Measurements from ENCODE around the gene EIF1AD.

EIF1AD gene

DNA sequence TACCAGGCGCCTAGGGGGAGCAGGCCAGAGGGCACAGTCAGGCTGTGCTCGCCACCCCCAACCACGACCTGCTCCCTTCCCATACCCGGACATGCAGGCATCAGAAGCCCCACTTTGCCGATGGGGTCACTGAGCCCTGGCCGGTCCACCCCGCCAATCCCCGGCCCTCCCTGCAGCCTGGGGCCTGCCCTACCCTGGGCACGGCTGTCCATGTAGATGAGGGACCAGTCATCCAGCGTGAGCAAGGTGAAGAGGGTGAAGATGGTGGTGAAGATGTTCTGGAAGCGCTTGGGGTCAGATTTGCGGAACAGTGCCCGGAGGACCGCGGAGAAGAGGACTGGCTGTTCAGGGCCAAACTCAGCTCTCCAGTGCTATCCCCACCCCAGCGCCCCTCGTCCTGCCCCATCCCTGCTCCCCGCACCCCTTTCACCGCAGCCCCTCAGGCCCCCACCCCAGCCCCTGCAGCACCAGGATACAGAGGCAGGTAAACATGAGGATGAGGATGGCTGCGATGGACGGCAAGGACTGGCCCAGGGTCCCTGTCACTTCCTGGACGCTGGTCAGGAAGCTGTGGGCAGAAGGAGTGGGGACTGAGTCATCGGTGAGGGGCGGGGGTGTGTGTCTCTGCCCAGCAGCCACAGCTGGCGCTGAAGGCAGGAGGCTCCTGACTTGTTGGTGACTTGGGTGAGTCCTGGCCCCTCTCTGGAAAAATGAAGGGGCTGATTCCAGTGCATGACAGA, 18.8 kb upstream of the EIF1AD start:
- H3K9me3 ChIP-seq (ENCODE audit: control insufficient read depth, insufficient read depth, low read length) = no peaks in the 10 kb centered on the region
- H3K4me3 ChIP-seq (ENCODE audit: low read length) = no peak overlapping the region
- DNase-seq (ENCODE audit: low read depth, low spot score) = no peak
- H3K36me3 ChIP-seq (ENCODE audit: control insufficient read depth, insufficient read depth, low read length) = no peaks in the 10 kb centered on the region
- no CpG with 5 or more reads among the region's 25 CpGs for WGBS (ENCODE audit: insufficient coverage, insufficient read length)
- no peak overlapping the region for H3K27ac ChIP-seq (ENCODE audit: low read length)
- no peaks in the 10 kb centered on the region; the same call in 1 of the 2 replicates for H3K4me1 ChIP-seq (ENCODE audit: control insufficient read depth, insufficient read depth, low read length)
- H3K27me3 ChIP-seq (ENCODE audit: control insufficient read depth, insufficient read depth, low read length) = 0 out of 2 replicates have a peak, but pooled peaks cover 2% of the 10 kb centered on the region

DNA sequence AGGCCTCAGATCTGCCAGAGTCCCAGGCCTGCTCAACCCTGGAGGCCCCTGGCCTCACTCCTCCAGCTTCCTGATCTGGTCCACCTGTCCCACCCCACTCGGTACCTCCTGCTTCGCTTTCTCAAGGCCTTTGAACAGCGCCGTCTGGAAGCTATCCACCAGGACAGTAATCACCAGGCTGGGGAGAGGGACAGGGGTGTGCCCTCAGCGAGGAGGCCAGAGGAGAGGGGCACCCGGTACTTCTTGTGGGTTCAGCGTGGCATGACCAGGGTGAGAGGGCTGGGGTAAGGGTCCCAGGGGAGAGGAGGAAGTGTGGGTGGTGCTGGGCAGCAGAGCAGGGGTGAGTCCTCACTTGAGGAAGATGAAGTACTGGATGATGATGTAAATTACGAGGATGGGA, 18.3 kb upstream of the EIF1AD start:
- Histone ChIP-seq H3K27me3 (ENCODE audit: control insufficient read depth, insufficient read depth, low read length) (0 out of 2 replicates have a peak, but pooled peaks cover 2% of the 10 kb centered on the region), H3K36me3 (ENCODE audit: control insufficient read depth, insufficient read depth, low read length) (no peaks in the 10 kb centered on the region), H3K27ac (ENCODE audit: low read length) (no peak overlapping the region), H3K4me1 (ENCODE audit: control insufficient read depth, insufficient read depth, low read length) (no peaks in the 10 kb centered on the region; the same call in 1 of the 2 replicates), H3K9me3 (ENCODE audit: control insufficient read depth, insufficient read depth, low read length) (no peaks in the 10 kb centered on the region), H3K4me3 (ENCODE audit: low read length) (no peak overlapping the region)
- WGBS (ENCODE audit: insufficient coverage, insufficient read length) = no CpG with 5 or more reads among the region's 8 CpGs
- no peak for DNase-seq (ENCODE audit: low read depth, low spot score)

DNA sequence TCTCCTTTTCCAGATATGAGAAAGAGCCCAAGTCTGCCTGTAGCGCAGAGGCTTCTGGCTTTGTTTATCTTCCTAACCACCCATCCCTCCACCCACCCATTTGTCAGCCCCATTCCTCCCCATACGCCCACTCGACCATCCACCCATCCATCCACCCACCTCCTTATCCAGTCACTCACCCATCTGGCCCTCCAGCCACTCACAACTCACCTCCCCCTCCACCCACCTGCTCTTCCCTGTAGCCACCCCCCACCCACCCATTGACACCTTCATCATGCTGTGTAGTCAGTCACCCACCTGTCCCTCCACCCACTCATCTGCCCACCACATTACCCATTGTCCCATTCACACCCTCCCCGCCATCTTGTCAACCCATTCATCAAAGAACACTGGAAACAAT, 15.4 kb upstream of the EIF1AD start:
- Histone ChIP-seq H3K27me3 (ENCODE audit: control insufficient read depth, insufficient read depth, low read length) (0 out of 2 replicates have a peak, but pooled peaks cover 2% of the 10 kb centered on the region), H3K36me3 (ENCODE audit: control insufficient read depth, insufficient read depth, low read length) (no peaks in the 10 kb centered on the region), H3K4me1 (ENCODE audit: control insufficient read depth, insufficient read depth, low read length) (no peaks in the 10 kb centered on the region), H3K9me3 (ENCODE audit: control insufficient read depth, insufficient read depth, low read length) (no peaks in the 10 kb centered on the region), H3K4me3 (ENCODE audit: low read length) (no peak overlapping the region), H3K27ac (ENCODE audit: low read length) (no peak overlapping the region)
- no peak for DNase-seq (ENCODE audit: low read depth, low spot score)
- 100% methylated on average over 2 of the region's 4 CpGs for WGBS (ENCODE audit: insufficient coverage, insufficient read length)

DNA sequence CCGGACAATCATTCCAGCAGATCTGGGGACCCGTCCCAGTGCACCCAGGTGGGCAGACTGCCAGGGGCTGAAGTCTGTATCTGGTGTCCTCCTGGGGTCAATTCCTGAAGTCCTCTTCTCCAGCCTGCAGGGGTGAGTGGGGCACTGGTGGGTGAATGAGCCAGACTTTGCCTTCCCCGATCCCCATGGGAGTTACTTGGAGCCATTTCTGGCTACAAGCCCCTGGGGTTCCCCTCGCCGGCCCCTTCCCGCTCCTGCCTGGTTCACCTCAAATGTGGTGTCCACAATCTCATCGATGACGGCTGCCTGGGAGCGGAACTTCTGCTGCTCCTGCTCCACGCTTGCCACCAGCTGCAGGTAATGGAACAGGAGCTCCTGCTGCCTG, 14.8 kb upstream of the EIF1AD start:
- Histone ChIP-seq H3K36me3 (ENCODE audit: control insufficient read depth, insufficient read depth, low read length) (no peaks in the 10 kb centered on the region), H3K27me3 (ENCODE audit: control insufficient read depth, insufficient read depth, low read length) (0 out of 2 replicates have a peak, but pooled peaks cover 2% of the 10 kb centered on the region), H3K9me3 (ENCODE audit: control insufficient read depth, insufficient read depth, low read length) (no peaks in the 10 kb centered on the region), H3K4me1 (ENCODE audit: control insufficient read depth, insufficient read depth, low read length) (no peaks in the 10 kb centered on the region), H3K27ac (ENCODE audit: low read length) (no peak overlapping the region), H3K4me3 (ENCODE audit: low read length) (no peak overlapping the region)
- no peak for DNase-seq (ENCODE audit: low read depth, low spot score)
- WGBS (ENCODE audit: insufficient coverage, insufficient read length) = no CpG with 5 or more reads among the region's 10 CpGs

DNA sequence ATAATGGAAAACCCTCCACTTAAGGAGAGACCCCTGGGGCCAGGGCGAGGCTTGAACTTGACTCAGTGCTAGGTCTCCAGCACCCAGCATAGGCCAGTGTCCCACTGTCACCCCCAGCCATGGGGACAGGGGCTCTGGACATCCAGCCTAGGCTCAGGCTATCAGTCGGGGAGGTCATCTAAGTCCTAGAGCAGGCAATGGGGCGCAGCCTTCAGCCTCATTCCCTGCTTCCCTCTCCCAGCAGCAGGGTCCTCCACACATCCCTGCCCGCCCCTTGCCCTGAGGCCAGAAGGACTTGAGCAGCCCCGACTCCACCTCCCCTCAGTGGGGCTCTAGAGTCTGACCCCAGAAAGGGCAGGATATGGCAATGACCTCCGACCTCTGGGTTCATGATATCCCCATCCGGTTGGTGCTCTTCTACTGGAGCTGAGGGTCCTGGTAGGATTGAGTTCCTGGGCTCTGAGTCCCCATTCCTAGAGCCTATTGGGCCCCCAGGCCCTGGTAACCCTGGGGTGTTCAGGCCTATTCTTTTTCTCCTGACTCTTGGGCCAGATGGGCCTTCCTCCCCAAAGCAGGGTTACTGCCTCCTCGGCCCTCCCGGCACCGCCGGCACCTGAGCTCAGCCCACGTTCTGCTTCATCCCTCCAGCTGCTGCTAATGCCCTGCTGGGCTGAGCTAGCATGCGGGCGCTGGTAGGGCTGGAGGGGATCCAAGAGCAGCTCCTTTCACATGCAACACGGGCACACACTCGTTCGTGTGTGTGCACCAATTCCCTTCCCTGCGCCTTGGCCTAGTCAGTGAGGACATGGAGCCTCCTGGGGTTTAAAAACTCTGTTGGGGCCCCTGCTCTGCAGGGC, 14.2 kb upstream of the EIF1AD start:
- Histone ChIP-seq H3K4me3 (ENCODE audit: low read length) (no peak overlapping the region), H3K9me3 (ENCODE audit: control insufficient read depth, insufficient read depth, low read length) (no peaks in the 10 kb centered on the region), H3K4me1 (ENCODE audit: control insufficient read depth, insufficient read depth, low read length) (no peaks in the 10 kb centered on the region; the same call in 1 of the 2 replicates), H3K27ac (ENCODE audit: low read length) (no peak overlapping the region), H3K27me3 (ENCODE audit: control insufficient read depth, insufficient read depth, low read length) (peaks cover 5% of the 10 kb centered on the region), H3K36me3 (ENCODE audit: control insufficient read depth, insufficient read depth, low read length) (no peaks in the 10 kb centered on the region)
- WGBS (ENCODE audit: insufficient coverage, insufficient read length) = no CpG with 5 or more reads among the region's 18 CpGs
- DNase-seq (ENCODE audit: low read depth, low spot score) = no peak

DNA sequence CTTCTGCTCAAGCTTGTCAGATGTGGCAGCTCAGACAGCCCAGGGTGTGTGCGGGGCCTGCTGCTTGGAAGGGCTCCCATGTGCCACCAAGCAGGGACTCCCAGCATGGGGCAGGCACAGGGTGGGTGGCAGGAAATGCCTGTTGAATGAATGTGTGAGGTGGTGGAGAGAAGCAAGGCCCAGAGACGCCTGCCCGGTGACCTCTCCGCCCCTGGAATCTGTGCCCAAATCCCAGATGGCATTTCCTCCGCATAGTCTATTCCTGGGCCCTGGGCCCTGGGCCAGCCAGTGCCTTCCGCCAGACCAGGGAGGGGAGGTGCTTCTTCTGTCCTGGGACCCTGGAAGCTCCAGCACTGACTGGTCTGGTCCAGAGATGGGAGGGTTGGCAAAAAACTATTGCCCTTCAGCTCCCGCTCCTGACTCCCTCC, 13.5 kb upstream of the EIF1AD start:
- WGBS (ENCODE audit: insufficient coverage, insufficient read length) = no CpG with 5 or more reads among the region's 7 CpGs
- Histone ChIP-seq H3K27me3 (ENCODE audit: control insufficient read depth, insufficient read depth, low read length) (peaks cover 5% of the 10 kb centered on the region), H3K27ac (ENCODE audit: low read length) (no peak overlapping the region), H3K36me3 (ENCODE audit: control insufficient read depth, insufficient read depth, low read length) (no peaks in the 10 kb centered on the region), H3K4me3 (ENCODE audit: low read length) (no peak overlapping the region), H3K9me3 (ENCODE audit: control insufficient read depth, insufficient read depth, low read length) (no peaks in the 10 kb centered on the region), H3K4me1 (ENCODE audit: control insufficient read depth, insufficient read depth, low read length) (no peaks in the 10 kb centered on the region; the same call in 1 of the 2 replicates)
- no peak for DNase-seq (ENCODE audit: low read depth, low spot score)

DNA sequence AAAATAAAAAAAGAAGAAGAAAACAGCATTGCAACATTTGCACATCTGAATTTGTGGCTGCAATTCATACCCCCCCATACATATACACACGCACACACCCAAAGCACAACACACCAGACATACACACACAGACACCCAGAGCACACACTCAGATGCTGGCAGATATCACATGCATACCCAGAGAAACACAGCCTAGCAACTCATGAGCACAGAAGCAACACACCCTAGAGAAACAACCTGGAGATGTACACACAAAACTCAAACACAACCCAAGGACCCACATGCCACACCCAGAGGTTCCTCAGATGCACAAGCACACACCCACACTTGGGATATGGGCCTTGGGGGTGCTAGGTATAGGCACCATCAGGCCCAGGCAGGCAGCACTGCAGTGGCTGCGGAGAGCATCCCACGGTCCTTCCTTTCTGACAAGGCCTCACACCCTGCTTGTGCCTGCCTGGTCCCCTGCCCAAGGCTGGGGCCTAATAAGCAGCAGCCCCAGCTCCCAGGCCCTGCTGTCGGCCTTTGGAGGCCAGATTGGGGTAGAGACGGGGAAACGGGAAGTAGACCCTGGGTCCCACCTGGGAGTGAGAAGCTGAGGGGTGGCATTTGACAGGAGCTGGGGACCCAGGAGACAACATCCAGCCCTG, 13.0 kb upstream of the EIF1AD start:
- WGBS (ENCODE audit: insufficient coverage, insufficient read length) = no CpG with 5 or more reads among the region's 6 CpGs
- no peaks in the 10 kb centered on the region; the same call in 1 of the 2 replicates for H3K4me1 ChIP-seq (ENCODE audit: control insufficient read depth, insufficient read depth, low read length)

DNA sequence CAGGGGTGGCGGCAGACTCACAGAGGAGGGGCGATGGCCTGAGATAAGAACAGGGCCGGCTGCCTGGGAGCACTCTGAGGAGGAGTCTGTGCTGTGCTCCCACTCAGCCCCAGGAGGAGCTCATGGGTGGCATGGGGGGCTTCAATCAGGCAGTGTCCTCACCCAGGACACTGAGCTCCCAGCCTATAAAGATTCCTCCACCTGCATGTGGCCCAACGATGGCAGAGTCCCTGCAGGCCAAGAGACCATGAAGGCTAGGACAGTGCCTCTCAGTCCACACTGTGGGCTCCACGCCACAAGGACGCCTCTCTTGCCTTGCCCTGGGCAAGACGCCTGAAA, 11.8 kb upstream of the EIF1AD start:
- H3K4me3 ChIP-seq (ENCODE audit: low read length) = no peak overlapping the region
- no peak for DNase-seq (ENCODE audit: low read depth, low spot score)
- H3K4me1 ChIP-seq (ENCODE audit: control insufficient read depth, insufficient read depth, low read length) = no peaks in the 10 kb centered on the region; the same call in 1 of the 2 replicates
- no peak overlapping the region for H3K27ac ChIP-seq (ENCODE audit: low read length)
- H3K27me3 ChIP-seq (ENCODE audit: control insufficient read depth, insufficient read depth, low read length) = peaks cover 5% of the 10 kb centered on the region
- H3K9me3 ChIP-seq (ENCODE audit: control insufficient read depth, insufficient read depth, low read length) = no peaks in the 10 kb centered on the region
- WGBS (ENCODE audit: insufficient coverage, insufficient read length) = no CpG with 5 or more reads among the region's 7 CpGs
- H3K36me3 ChIP-seq (ENCODE audit: control insufficient read depth, insufficient read depth, low read length) = no peaks in the 10 kb centered on the region

More for the DNA sequence above, 13.0 kb upstream of the EIF1AD start:
- H3K27ac ChIP-seq (ENCODE audit: low read length) = no peak overlapping the region
- DNase-seq (ENCODE audit: low read depth, low spot score) = no peak
- peaks cover 5% of the 10 kb centered on the region for H3K27me3 ChIP-seq (ENCODE audit: control insufficient read depth, insufficient read depth, low read length)
- H3K4me3 ChIP-seq (ENCODE audit: low read length) = no peak overlapping the region
- H3K9me3 ChIP-seq (ENCODE audit: control insufficient read depth, insufficient read depth, low read length) = no peaks in the 10 kb centered on the region
- no peaks in the 10 kb centered on the region for H3K36me3 ChIP-seq (ENCODE audit: control insufficient read depth, insufficient read depth, low read length)

DNA sequence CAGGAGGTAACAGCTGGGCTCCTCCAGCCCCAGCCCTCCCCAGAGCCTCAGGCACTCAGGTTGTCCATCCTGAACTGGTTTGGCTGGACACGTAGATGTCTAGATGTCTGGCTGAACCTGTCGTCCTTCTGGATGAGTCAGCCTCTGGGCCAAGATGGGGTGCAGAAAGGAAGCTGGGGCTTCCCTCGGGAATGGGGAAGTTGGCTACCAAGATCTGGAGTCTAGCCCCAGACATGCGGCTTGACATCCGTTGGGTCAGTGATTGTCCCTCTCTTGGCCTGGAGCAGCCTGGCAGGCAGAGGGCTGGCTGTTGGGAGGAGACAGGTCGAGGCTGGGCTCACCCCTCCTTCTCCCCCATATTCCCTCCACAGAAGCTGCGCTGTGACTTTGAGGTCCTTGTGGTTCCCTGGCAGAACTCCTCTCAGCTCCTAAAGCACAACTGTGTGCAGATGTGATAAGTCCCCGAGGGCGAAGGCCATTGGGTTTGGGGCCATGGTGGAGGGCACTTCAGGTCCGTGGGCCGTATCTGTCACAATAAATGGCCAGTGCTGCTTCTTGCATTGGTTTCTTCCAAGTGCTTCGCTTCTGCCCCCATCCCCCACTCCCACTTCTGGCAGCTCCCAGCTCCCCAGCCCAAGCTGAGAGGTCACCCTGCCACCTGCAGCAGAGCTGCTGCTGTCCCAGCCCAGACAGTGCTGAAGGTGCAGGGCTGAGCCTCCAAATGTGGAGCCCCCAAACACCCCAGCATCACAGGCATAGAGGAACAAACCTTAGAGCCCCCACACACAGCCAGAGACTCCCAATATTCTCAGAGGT, 11.2 kb upstream of the EIF1AD start:
- Histone ChIP-seq H3K27ac (ENCODE audit: low read length) (no peak overlapping the region), H3K4me3 (ENCODE audit: low read length) (no peak overlapping the region), H3K36me3 (ENCODE audit: control insufficient read depth, insufficient read depth, low read length) (no peaks in the 10 kb centered on the region), H3K4me1 (ENCODE audit: control insufficient read depth, insufficient read depth, low read length) (no peaks in the 10 kb centered on the region; the same call in 1 of the 2 replicates), H3K27me3 (ENCODE audit: control insufficient read depth, insufficient read depth, low read length) (peaks cover 5% of the 10 kb centered on the region), H3K9me3 (ENCODE audit: control insufficient read depth, insufficient read depth, low read length) (no peaks in the 10 kb centered on the region)
- no peak for DNase-seq (ENCODE audit: low read depth, low spot score)
- no CpG with 5 or more reads among the region's 12 CpGs for WGBS (ENCODE audit: insufficient coverage, insufficient read length)

Measured in iPS DF 6.9 (cell line).